ENCODE data around the gene LY6G6C.

Gene LY6G6C

DNA sequence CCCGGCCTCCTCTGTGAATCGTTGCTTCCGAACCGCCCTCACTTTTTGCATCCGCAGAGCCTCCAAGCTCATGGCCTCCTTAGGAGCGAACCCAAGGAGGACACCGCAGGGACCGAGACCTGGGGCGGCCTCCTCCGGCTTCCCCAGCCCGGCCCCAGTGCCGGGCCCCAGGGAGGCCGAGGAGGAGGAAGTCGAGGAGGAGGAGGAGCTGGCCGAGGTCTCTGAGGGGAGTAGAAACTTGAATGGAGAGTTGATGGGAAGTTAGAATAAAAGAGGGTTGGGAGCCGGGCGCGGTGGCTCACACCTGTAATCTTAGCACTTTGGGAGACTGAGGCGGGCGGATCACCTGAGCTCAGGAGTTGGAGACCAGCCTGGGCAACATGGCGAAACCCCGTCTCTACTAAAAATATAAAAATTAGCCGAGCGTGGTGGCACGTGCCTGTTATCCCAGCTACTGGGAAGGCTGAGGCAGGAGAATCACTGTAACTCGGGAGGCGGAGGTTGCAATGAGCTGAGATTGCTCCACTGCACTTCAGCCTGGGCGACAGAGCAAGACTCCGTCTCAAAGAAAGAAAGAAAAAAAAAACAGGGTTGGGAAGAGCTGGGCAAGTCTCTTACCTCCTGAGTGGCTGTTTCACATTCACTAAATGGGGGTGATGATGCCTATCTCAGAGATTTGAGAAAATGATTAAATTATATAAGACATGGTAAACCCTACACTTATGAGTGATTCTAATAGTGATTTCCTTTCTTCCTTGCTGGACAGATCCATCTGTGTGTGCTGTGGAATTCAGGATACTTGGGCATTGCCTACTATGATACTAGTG is 19.1 kb upstream of the LY6G6C start:
- DNase-seq, result peak; percentile 42

DNA sequence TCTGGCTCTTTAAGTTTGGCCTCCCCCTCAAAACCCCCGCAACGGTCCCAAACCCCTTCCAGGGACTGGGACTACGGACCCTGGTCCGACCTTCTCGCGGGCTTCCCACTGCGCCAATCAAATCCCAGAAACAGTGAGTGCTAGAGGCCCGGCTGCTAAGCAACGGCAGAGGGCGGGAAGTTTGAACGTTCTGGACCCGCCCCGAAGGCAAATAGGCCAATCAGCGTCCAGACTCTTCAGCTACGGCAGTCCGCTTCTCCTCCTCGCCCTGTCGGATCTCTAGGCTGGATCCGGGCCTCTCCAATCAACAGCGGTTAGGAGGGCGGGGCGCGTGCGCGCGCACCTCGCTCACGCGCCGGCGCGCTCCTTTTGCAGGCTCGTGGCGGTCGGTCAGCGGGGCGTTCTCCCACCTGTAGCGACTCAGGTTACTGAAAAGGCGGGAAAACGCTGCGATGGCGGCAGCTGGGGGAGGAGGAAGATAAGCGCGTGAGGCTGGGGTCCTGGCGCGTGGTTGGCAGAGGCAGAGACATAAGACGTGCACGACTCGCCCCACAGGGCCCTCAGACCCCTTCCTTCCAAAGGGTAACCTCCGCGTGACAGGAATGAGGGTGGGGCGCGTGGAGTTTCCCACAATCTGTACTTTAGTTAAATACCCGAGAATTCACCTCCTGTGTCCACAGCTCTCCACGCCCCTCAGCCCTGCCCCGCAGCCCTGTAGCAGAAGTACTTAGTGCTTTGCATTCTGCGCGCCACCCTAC is 18.3 kb upstream of the LY6G6C start, which contains the start of gene MSH5:
MSH5 (plus strand) TSS at position 367 of the 758 bp plus-strand sequence. CDS start 462 bp downstream, outside the sequence.
- peak; percentile 98 for DNase-seq

DNA sequence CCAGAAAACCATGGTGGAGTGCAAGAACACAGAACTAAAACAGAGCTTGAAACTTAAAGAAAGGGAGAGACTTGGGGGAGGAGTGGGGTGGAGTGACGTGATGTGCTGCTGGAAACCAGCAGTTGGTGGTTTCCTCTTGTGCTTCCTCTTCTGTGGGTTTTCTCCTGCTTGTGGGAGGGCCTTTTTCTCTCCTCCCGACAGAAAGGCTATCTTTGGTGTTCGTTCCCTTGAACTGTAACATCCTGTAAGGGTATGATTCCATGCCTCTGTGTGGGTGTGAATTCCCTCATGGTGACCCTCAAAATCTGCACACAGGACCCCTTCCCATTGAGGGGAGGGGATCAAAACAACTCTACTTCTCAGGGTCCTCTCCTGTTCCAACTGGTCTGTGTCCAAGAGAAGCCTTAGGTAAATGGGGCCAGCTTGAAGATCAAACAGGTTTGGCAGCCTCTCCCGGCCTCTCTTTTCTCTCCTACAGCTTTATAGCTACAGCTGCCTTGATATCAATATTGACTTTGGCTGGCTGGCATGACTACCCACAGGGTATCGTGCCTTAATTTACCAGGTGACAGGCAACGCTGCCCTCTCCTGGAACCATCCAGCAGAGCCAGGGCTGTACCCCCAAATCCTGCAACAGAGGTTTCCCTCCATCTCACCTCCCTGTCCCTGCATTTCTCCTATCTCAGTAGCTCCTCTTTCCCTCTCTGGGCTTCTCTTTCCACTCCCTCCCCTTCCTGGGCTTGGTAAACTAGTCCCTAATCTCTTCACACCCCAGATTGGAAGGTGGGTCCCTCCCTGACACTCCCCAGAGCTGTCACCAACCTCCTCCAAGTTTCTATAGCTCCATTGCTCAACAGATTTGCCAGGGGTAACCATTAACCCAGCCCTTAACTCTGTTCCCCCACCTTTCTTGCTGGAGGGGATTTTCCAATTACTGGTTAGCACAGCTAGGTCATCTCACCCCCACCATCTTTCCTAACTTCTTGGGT is 16.7 kb upstream of the LY6G6C start:
- DNase-seq, result peak; percentile 31

DNA sequence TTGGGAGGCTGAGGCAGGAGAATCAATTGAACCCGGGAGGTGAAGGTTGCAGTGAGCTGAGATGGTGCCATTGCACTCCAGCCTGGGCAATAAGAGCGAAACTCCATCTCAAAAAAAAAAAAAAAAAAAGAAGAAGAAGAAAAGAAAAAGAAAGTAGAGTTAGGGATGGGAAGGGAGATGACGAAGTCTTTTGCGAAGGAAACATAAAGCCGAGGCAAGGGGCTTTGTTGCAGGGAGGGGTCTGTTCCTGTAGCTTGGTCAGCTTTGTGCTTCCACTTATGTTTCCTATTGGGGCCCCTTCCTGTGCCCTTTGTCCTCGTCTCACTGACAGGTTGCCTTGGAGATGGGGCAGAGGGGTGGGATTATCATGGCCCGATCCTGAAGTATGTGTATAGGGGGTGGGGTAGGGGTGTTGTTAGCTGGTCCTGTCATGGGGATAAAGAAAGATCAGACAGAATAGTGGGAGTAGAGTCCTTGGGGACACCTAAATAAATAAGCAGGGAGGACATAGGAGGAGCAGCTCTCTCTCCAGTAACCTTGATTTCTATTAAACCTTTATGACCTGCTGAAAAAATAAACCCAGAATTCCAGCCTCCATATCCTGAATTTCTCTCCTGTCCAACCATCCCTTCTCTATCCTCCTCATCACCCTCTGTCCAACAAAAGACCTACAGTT is 15.9 kb upstream of the LY6G6C start:
- DNase-seq, result peak; percentile 39

DNA sequence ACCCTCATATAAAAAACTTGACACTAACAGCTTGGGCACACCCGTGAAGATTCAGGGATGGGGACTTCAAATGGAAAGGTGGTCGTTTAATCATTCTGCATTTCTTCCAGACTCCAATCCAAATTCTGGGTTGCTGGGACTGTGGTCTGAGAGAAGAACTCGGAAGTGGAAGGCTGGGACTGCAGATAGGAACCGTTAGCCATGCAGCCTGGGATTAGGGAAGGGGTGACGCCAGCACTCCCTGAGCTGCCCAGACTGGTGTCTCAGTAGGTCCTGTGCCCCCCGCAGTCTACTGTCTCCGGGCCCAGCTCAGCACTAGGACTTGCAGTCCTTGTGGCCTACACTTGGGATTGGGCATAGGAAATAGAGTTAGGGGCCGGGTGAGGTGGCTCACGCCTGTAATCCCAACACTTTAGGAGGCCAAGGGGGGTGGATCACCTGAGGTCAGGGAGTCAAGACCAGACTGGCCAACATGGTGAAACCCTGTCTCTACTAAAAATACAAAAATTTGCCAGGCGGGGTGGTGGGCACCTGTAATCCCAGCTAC is 15.3 kb upstream of the LY6G6C start:
- no peak for DNase-seq

DNA sequence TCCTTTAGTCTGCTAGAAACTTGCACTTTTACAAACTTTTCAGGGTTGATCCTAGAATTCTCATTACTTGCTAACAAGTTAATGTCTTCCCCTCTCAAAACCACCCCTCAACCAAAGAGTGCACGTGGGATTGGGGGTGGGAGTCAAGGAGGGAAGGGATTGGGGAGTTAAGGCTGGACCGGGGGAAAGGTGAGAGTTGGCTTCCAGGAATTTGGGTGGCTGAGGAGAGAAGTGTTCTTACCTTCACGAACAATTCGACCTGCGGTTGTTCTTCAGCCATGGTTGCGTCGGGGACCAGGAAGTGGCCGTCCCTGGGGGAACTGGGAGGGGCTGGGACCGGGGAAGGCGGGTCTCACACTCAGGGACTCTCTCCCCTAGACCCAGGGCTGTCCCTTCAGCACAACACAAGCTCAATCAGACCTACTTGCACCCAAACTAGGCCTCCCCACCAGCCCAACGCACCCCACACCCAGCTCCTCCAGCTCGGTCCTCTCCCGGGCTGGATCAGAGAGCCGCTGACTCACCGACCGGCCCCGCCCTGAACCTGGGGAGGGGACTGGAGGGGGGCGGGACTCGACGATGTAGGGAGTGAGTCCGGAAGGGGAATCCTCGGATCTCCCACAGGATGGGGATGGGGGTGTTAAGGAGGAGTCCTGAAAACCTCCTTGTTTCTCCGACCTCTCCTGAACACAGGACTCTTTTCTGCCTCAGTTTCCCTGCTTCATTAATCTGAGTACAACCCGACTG is 14.6 kb upstream of the LY6G6C start, which contains the start of gene CLIC1:
CLIC1 (minus strand) TSS at position 510 of the 747 bp plus-strand sequence; CDS start at position 280, 230 bp downstream.
- peak; percentile 69 for DNase-seq

DNA sequence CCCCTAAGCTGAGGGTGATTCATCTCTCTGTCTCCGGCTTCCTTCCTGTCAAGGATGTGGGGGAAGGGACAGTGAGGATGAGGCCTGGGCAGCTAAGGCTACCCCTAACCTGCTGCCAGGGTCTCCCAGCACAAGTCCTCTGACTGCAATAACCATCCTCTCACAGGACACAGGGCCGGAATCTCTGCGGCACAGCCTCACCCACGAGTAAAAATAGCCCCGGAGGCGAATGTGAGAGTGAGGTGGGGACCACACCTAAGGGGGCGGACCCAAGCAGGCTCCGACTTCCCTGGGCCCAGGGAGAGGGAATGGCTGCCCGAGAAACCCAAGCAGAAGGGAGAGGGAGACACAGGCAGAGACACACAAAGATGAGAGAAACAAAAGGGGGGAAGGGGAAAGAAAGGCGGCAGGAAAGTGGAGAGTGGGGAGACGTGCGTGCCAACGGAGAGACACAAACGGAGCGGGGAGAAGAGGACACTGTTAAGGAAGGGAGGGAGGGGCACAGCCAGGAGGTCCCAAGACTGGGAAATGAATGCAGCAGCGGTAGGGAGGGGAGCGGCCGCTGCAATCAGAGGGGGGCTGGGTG is 13.4 kb upstream of the LY6G6C start:
- no peak for DNase-seq

DNA sequence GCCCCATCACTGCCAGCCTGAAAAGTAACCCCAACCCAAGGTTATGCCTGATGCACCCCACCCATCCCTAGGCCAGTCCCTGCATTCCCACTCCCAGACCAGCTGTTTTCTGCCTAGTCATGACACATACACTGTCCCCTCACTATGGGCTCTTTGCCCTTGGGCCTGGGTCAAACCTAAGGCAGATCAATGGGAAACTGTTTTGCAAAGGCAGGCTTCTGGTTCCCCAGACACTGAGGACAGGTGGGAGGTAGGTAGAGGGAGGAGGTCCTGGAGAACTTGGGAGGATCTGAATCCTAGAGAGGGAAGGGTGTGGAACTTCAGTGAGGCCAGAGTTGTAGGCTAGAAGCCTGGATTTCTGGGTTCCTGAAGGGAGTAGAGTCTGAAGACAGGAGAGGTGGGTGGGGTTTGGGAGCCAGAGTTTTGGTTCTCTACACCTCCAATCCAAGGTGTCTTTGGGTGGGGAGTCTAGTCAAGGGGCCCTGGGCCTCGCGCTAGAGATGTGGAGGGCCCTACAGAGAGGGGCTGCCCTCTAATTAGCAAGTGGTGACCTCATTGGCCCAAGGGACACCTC is 12.8 kb upstream of the LY6G6C start:
- no peak for DNase-seq

DNA sequence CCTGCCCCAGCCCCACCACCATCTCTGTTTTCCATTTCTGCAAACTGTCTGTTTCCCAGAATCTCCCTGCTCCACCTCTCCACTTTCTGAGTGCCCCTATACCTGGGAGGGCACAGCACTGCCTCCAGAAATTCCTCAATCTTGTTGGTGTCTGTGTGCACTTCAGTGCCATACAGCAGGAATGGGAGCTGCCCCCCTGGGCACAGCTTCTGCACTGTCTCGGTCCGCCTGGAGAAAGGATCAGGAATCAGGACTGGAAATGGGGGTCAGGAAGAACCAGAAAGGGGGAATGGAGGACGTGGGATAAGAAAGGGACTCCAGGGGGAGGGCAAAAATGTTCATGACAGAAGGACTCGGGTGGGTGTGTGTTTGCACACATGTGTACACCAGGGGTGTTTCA is 12.2 kb upstream of the LY6G6C start:
- DNase-seq, result no peak

DNA sequence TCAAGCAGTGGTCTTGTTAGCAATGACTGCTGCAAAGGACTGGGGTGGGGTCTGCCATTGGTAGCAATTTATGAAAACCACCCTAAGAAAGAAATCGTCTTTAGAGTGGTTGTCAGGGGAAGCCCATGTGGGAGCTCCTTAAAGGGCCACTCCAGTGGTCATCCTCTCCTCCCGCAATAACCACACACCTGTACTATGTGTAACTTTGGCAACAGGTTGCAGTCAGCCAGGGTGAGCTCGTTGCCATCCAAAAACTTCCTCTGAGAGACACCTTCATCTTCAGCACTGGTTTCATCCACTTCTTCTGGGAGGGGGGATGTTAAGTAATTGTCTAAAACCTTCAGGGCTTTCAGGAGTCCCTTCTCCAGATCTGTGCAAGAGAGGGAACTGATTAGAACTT is 10.5 kb upstream of the LY6G6C start:
- no peak for DNase-seq

DNA sequence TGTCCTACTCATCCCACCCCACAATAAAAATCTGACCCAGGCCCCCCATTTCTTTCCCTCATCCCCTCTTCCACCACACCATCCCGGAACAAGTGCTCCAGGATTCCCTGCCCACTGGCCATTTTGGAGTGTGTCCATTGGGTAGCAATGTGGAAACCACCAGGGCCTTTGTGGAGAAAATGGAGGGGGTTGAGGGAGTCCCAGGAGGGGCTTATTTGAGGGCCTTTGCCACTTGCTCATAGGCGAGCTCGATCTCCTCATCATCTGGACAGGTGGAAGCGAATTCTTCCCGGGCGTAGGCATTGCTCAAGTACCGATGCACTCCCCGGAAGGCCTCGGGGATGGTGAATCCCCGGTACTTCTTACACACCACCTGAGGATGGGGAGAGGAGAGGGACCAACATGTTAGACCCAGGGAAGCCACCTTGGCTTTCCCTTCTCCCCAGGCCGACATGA is 9.1 kb upstream of the LY6G6C start:
- no peak for DNase-seq

DNA sequence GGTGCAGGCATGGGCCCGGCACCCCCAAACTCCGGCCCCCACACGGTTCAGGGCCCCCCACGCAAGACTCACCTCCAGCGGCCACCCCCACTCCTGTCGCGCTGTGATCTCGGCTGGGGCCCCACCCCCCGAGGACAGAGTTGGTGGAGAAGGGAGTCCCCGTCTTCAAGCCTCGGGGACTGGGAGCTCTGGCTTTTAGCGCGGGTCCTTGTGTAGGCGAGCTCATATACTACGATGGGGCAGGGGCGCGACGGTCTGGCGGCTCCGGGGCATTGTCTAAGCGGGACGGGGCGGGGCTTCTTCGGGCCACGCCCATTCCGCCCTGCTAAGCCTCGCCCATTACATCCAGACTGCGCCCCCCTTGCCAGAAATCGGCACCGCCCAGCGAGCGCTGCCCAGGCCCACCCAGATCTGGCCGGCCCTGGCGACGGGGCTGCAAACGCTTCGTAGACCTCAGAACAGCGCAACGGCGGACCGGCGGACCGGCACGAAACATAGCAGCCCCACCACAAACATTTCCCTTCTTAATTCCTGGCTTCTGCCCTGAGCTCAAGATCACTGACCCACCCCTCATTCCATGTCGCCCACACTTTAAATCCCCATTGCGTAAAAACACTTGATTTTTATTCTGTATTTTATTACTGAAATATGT is 8.6 kb upstream of the LY6G6C start:
- peak; percentile 70 for DNase-seq

DNA sequence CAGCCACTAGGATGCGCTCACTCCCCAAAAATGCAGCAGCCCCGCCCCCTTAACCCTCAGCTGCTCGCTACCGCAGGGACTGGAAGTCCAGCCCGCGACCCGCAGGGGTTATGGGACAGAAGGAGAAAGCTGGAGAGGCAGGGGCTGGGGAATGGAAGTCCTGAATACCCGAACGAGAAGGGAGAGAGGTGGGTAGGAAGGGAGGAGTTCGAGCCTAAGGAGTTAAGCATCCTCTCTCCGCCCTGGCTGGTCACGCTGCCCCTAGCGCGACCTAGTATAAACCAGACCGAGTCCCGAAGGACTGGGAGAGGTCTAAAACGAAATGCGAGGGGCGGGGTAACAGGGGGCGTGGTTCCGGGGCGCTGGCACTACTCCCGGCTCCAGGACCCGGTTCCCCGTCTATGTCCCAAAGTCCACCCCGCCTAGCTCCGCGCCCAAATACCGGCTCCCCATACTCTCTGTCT is 8.0 kb upstream of the LY6G6C start:
- peak; percentile 78 for DNase-seq

DNA sequence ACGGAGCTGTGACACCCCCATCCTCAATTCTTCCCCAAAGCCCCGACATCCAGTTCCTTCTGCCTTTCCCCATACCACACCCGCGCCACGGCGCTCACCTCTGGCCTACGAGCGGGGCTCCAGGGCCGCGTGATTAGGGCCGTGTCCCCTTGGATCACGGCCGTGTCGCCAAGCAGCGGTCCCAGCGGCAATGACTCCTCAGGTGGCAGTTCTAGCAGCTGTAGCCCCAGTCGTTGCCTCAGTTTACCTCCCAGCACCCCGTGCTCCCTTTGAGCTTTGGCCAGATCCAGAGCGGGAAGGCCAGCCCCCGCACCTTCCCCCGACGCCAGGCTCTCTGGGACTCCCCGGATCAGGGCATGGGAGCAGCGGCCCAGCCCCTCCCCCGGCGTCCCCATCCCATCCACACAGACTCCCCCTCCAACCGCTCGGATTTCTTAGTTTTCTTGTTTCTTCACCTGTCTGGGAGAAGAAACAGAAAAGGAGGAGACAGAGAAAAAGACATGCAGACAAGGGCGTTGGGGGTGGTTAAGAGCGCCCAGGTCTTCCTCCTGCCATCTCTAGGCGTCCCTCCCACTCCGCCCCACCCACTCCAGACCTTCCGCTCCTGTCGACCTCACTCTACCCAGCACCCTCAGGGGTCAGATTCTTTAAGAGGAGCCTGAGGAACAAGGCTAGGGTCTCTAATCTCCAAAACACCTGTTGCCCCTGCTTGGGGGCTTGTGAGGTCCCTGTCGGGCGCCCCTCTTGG is 7.4 kb upstream of the LY6G6C start, which contains the start of gene DDAH2:
DDAH2 (minus strand) TSS at position 533 of the 748 bp plus-strand sequence; CDS start at position 395, 138 bp downstream.
- no peak for DNase-seq

DNA sequence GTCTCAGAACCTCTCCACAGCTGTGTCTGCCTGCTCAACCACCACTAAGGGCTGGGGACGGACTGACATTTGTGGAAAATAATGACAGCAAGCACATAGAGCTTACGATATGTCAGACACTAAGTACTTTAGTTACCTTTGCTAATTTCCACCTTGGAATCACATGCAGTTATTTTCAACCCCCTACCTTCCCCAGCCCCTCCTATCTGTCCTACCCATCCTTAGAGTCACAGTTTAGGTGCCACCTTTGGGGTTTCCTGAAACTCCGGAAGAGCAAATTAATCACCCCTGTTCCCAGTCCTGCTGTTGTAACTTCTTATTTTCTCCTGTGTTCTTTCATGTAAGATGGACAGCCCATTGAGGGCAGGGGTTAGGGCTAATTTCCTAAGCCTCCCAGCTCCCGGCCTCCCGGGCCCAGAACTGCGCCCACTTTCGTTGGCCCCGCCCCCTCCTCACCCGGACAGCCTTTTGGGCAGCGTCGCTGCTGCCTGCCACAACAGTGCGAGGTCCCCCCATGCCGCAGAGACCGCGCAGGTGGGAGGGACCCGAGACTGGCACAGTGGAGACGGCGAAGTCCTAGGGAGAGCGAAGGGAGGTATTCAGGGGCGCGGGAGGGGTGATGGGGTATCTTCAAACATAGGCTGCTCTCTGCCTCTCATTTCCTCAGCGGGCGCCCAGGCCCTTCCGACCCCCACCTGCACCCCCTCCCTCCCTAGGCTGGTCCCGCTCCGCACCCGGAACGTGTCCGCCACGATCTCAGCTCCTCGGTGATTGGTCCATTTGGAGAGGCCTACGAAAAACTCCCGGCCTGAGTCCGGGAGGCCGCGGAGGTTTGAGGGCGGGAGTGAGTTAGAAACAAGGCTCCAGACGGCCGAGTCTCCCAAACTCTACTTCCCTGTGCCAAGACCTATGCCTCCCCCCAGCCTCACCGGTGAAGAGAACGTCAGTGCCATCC is 6.4 kb upstream of the LY6G6C start:
- DNase-seq, result no peak

DNA sequence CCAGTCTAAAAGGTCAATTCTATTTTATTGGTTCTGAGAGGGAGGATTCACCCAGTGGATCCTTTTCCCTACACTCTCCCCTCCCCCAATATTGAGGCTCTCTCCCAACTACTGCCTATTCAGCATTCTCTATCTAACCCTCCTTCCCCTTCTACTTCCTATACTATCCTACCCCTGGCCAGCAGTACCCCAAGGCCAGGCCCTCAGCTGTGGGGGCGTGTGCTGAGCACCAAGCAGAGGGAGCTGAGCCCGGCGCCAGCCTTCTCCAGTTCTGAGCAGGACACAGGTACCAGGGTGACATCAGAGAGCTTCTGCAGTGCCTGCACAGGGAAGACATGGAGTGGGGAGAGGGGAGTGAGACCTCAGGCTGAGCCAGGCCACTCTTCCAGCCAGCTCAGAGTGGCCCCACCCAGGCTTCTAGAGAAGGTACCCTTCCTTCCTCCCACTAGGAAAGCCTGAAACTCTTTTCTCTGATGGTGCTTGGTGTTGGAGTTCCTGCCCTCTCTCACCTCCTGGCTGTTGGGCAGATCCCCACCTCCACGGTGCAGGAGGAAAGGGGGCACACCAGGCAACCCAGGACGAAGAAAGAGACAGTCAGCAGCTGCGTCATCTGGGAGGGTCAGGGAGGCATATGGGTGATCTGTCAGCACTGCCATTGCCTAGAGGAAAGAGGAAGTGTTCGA is 5.6 kb upstream of the LY6G6C start:
- no peak for DNase-seq

Data from NCI-H1436 (cell line).